A549 (cell line): Measurements from ENCODE around the gene MAP3K5.

Experiments used
- CHD4 ChIP-seq: fragments of 200-600 bp; sonication (generic); IDR thresholded peaks from 2 replicates; pipeline ENCODE4 v1.6.1; 2016; ENCODE audit warnings: antibody characterized with exemption, mild to moderate bottlenecking, borderline replicate concordance
- ELK1 ChIP-seq: fragments of 150-350 bp; IDR thresholded peaks from 2 replicates; pipeline ENCODE4 v1.6.1; 2014; ENCODE audit warnings: low read depth, mild to moderate bottlenecking, low read length
- FOSB ChIP-seq: fragments of 250-450 bp; sonication (Bioruptor Pico); IDR thresholded peaks from 2 replicates; pipeline ENCODE4 v1.5.0; 2020; ENCODE audit warnings: mild to moderate bottlenecking, moderate library complexity
- JUNB ChIP-seq: fragments of >200 bp; sonication (Bioruptor Twin); formaldehyde crosslinking; IDR thresholded peaks from 2 replicates; pipeline ENCODE4 v1.6.1; 2016
- REST ChIP-seq: fragments of 200-600 bp; sonication (generic); IDR thresholded peaks from 2 replicates; pipeline ENCODE4 v1.6.1; 2016; ENCODE audit warnings: antibody characterized with exemption, mild to moderate bottlenecking, moderate library complexity
- TF ChIP-seq, protein P1 (sequence below): fragments of >200 bp; sonication (Bioruptor Twin); formaldehyde crosslinking; IDR thresholded peaks from 3 replicates; pipeline ENCODE4 v1.5.1; 2016

GRCh38 chr6:136840276-136841001 is 48.2 kb upstream of the MAP3K5 start:
- TF ChIP-seq, protein P1, sequence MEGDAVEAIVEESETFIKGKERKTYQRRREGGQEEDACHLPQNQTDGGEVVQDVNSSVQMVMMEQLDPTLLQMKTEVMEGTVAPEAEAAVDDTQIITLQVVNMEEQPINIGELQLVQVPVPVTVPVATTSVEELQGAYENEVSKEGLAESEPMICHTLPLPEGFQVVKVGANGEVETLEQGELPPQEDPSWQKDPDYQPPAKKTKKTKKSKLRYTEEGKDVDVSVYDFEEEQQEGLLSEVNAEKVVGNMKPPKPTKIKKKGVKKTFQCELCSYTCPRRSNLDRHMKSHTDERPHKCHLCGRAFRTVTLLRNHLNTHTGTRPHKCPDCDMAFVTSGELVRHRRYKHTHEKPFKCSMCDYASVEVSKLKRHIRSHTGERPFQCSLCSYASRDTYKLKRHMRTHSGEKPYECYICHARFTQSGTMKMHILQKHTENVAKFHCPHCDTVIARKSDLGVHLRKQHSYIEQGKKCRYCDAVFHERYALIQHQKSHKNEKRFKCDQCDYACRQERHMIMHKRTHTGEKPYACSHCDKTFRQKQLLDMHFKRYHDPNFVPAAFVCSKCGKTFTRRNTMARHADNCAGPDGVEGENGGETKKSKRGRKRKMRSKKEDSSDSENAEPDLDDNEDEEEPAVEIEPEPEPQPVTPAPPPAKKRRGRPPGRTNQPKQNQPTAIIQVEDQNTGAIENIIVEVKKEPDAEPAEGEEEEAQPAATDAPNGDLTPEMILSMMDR: no peak
- TF ChIP-seq CHD4: no peak
- TF ChIP-seq REST: no peak
- TF ChIP-seq JUNB: no peak
- no peak for TF ChIP-seq FOSB (CRISPR knock-in tag)
- TF ChIP-seq ELK1: no peak
